ENCODE results near the gene PIK3R1.
"Not testable (repeated sequence)": the region's sequence is repeated elsewhere in the genome, so short reads cannot be mapped to it uniquely, and the experiment has no call there.

PIK3R1 gene

DNA sequence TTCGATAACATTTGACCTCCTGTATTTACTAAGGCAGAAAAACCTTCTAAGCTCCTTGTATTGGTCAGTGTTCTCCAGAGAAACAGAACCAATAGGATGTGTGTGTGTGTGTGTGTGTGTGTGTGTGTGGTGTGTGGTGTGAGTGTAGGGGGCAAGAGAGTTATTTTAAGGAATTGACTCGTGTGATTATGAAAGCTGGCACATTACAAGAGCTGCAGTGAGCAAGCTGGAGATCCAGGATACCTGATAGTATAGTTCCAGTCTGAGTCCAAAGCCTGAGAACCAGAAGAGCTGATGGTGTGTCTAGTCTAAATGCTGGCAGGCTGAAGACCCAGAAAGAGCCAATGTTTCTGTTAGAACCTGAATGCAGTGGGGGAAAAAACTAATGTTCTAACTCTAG is 21.2 kb upstream of the PIK3R1 start:
- DNase-seq: no peak

DNA sequence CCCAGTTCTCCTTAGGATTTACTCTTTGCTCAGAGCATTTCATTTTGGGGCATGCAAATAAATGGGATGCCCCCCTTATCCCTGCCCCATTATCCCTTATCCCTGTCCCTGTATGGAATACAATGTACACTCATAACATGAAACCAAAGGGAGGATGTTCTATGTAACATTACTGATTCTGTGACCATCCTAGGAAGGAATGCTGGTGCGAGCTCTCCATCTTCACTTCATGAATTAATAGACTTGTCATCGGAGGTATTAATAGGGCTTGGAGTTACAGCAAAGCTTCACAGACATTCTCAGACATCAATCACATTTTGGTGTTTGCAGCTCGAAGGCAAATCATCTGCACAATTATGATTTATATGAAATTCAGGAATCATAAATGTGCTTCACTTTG is 20.4 kb upstream of the PIK3R1 start:
- DNase-seq: no peak

DNA sequence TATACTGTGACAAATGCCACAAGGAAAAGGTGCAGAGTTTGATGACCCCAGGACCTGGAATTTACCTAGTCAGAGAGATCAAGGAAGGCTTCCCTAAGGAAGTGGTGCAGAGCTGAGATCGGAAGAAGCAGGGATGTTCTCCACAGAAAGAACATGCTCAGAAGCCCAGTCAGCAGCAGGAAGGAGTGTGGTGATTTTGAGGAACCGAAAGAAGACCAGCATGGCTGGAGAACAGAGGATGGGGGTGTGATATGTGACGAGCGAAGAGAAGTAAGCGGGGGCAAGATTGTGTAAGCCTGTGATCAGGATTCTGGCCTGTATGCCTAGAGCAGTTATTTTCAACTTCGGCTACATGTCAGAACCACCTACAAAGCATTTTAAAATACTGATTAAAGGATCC is 18.7 kb upstream of the PIK3R1 start:
- DNase-seq: peak in 1 of 2 donors; percentile 23

DNA sequence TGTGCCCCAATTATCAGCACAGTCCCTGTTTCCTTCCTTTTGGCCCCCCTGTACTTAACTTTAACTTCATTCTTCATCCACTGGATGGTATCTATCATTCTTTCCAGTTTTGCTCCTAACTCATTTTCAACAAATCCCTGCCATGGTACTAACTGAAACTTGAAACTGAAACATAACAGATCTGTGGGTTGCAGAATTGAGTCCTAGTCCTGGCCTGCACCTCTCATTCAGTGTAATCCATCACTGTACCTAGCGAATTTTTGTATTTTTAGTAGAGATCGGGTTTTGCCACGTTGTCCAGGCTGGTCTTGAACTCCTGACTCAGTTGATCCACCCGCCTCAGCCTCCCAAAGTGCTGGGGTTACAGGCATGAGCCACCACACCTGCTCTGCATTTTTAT is 15.3 kb upstream of the PIK3R1 start:
- DNase-seq: no peak

DNA sequence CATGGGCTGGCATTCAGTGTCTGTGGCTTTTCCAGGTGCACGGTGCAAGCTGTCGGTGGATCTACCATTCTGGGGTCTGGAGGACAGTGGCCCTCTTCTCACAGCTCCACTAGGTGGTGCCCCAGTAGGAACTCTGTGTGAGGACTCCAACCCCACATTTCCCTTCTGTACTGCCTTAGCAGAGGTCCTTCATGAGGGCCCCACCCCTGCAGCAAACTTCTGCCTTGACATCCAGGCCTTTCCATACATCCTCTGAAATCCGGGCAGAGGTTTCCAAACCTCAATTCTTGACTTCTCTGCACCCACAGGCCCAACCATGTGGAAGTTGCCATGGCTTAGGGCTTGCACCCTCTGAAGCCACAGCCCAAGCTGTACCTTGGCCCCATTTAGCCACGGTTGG is 4.9 kb upstream of the PIK3R1 start:
- DNase-seq: not testable (repeated sequence)

DNA sequence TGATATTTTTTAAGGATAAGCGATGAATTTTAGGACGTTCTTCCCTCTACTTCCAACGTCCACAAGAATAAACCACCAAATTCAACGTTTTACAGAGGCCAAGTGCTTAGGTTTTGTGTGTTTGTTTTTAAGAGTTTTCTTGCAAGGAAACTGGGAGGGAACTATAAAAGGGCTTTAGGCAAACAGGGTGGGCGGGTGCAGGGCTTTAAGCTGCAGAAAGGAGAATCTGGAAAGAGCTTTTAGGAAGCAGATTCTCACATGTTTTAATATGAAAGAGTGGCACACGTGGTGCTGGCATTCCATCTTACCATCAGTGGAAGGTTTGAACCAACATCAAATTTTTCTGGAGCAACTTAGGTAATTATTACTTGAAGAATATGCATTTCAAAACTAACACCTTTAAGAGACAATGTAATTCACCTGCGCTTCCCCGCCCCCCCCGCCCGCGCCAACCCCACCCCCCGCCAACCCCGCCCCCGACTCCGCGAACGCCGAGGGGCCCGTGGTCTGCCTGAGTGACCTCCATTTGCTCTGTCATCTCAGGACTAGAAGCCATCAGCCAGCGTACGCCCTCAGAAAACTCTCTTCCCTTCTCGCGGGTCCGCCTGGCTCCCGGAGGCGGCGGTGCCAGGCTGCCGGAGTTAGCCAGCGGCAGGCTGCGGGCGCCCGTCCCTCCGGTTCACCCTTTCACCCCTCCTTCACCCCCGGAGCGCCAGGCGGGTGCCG is 911 bp upstream of the PIK3R1 start:
- DNase-seq: peak in 1 of 2 donors; percentile 54

DNA sequence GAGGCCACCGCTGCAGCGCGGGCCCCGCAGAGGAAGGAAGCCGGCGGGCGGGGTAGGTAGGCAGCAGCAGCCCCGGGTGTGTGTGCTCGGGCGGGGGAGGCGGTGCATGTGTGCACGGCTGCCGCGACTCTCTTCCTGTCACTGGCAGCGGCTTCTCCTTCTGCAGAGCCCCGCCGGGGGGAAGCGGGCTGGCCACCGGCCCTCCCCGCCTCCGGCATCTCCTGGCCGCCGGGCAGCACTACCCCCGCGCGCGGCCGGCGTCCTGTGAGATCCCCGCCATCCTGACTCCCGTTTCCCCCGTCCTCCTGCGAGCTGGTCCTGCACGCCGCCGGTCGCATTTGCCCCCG is 315 bp downstream of the PIK3R1 start:
- DNase-seq: peak in 1 of 2 donors; percentile 87

DNA sequence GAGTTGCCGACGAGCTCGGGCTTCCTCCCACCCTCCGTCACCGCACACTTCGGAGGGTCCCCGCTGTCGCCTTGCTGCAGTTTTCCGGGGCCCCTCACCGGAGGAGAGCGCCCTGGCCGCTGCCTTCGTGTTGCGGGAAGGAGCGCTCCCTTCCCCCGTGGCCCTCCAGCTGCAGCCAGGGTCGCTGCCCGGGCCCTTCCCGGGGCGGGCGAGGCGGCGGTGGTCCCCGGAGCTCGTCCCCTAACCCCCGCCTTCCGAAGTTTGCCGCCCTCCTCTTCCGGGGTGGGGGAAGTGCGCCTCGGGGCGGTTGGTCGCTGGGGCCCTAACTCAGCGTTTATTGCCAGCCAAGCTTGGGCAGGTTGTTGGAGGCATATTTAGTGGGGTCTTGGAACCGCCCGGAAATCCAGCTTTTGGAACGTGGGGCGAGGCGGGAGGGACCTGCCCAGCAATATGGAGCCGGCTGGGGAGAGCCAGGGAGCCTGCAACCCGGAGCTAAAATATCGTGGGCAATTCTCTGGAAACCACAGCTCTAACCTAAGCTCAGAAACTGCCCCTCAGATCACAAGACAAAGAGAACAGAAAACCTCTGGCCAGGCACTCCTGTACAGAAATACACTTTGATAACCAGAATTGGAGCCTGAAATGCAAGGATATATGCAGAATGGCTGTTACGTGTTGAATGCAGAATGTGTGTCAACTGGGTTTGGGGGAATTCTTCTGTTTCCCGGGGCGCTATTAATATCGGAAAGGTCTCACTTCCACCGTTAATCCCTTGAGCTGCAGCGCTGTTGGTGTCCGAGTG is 890 bp downstream of the PIK3R1 start:
- peak in 1 of 2 donors; percentile 47 for DNase-seq

DNA sequence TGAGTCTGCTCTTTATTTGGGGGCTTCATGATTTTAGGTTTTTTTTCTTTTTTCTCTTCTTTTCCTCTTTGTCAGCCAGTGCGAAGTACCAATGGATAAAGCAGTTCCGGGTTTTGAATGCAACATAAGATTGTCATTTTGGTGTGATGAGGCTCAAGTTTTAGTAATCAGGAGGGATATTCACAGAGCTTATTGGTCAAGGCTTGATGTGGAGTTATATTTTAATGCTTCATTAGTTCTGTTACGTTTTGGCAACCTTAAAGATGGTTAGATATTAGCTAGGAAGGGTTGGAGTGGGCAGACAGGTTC is 1.4 kb downstream of the PIK3R1 start:
- DNase-seq: no peak

DNA sequence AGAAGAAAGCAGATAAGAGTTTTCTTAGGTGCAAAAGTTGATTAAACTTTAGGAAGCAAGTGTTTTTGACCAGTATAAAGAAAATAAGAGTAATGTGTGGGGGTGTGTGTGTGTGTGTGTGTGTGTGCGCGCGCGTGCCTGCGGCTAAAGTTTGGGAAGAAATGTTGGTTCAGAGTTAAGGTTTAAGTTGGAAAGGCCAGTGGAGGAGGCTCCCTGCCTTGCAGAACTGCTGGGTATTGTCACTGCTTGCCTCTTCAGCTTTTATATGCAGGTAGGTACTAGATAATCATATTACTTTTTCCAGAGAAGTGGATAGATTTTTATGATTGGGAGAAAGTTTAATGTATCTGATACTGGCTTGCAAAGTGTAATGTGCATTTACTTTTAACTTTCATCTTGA is 2.0 kb downstream of the PIK3R1 start:
- no peak for DNase-seq

DNA sequence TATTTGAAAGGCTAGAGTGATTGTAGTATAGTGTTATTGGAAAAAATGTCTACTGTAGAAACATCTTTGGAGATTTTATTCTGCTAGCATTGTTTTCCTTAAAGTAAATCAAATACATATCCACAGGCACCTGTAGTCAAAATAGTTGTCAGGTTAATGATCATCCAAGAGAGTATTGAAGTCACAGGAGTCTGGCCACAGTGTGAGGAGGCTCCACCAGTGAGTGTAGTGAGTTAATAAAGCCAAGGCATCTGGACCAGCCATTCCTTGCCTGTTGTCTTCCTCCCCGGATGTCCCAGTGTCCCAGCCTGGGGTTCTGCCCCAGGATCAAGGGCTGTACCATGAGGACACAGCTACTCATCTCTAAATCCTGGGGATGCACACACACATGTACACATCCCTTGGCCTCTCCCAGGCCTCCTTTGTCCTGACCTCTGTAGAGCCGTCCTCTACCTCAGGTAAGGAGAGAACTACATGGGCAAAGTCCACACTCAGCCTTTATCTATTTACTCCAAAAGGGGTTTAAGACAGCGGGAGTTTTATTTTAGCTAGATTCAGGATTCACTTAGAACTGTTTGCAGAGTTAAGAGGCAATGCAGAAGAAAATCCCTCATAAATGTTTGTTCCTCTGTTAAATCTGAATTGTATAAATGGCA is 3.7 kb downstream of the PIK3R1 start:
- DNase-seq: no peak

DNA sequence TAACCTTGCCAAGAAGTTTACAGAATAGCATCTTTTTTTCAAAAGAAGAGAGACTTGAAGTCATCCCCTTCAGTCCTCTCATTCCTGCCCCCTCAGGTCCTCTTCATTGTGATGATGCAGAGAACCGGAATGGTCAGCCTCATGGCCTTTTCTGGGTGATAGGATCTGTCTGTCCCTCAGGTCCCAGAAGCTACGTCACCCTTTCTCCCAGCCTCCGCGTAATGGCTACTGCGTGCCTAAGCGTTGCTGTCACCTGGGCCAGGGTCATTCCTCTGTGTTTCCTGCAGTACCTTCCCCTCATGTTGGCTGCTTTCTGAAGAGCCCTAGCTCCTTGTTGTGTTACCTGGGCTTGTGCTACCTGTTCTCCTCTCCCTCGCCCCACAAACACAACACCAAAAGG is 4.7 kb downstream of the PIK3R1 start:
- DNase-seq: no peak

DNA sequence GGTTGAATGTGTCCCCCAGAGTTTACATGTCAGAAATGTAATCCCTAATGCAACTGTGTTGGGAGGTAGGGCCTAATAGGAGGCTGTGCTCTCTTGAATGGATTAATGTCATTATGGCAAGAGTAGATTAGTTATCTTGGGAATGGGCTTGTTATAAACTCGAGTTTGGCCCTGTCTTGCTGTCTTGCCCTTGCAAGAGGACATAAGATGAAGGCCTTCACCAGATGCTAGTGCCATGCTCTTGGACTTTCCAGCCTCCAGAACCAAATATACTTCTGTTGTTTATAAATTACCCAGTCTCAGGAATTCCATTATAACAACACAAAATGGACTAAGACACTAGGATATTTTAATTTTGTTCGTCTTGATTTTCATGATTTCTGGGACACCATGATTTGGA is 5.4 kb downstream of the PIK3R1 start:
- DNase-seq: no peak

DNA sequence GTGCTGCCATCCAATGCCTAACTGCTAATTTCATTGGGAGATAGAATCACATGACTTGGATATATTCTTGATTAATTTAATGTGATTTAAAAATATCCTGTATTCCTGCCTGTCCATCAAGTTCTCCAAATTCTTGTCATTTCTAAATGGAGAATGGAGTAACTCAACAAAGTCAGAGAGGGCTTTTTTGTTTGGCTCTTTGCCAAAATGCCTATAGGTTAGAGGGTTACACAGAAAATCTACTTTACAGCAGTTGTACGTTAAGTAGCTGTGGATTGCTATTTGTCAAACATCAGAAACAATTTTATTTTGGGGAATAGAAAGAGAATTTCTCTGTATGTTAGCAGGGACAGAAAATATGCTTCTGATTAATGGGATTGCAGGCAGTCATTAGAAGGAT is 5.9 kb downstream of the PIK3R1 start:
- DNase-seq: no peak

DNA sequence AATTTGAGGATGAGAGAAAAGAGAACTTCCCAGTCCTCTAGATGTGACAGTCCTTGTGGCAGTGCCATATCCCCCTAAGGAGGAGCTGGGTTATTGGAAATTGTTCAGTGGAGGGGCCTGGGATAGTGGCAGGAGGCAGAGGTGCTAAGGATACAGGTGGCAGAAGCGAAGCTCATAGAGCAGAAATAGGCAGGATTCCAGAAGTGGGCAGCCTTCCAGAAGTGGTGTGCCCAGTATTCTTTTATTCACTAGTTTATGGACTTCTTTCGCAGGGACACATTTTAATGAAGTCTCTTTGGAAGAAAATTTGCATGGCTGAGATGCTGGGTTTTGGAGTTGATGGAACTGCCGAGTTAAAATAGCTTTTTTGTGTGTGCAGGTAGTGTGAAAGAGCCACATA is 6.8 kb downstream of the PIK3R1 start:
- no peak for DNase-seq

DNA sequence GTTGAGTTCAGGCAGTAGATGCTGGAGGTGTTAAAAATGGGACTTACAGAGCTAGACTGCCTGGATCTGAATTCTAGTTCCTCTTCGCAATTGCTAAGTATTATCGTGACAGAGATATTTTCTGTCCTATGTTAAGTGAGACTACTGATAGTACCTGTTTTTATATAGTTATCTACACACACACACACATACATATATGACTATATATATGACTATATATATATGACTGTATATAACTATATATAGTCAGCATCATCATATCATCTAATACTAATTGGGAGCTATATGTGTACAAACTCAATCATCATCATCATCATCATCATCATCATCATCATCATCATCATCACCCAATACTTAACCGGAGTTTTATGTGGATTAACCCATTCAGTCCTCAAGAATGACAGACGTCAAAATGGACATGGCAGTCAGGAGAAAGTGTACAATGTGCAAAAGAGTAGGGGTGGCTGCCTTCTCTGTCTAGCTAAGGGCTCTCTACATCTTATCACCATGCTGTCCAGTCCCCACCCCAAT is 7.3 kb downstream of the PIK3R1 start:
- DNase-seq: no peak

DNA sequence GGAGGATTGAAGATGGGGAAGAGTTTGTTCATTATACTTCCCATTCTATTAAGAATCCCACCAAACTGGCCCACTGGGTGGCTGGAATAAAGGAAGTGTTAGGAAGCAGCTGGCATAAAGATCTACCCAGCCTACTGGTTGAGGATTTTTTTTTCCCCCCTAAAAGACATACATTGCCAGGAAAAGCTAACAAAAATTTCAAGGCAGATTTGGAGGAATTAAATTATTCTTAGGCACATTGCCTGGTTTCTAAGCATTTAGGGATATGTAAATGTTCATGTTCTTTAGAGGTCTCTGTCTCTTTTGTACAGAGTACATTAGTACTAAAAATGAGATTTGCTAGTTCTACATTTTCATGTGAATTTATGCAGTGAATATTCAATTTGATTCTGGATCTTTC is 8.3 kb downstream of the PIK3R1 start:
- DNase-seq: no peak

DNA sequence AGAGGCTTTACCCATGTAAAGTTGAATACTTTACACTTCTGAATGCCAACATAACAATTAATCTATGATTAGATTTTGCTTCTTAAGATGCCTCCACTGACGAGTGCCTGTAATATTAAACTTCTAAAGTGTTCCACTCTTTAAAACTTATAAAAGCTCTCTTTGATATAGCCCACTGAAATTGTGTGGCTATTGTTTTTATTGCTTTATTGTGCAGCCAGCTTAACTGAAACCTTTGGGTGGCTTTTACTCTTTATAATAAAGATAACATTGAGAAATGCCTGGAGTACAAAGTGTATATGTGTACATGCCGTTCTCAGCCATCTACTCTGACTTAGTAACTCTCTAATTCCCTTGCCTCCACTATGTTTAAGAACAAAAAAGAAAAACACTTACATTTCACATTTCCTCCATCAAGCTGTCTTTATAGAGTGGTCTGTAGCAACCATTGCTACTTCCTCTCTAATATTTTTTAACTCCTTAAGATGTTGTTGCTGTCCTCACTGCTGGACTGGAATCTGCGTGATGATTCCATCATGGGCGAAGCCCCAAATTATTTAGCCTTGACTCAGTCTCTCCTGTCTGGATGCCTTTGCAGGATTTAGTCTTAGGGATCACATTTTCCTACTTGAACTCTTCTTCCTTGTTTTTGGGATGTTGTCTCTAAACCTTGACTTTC is 9.1 kb downstream of the PIK3R1 start:
- no peak for DNase-seq

DNA sequence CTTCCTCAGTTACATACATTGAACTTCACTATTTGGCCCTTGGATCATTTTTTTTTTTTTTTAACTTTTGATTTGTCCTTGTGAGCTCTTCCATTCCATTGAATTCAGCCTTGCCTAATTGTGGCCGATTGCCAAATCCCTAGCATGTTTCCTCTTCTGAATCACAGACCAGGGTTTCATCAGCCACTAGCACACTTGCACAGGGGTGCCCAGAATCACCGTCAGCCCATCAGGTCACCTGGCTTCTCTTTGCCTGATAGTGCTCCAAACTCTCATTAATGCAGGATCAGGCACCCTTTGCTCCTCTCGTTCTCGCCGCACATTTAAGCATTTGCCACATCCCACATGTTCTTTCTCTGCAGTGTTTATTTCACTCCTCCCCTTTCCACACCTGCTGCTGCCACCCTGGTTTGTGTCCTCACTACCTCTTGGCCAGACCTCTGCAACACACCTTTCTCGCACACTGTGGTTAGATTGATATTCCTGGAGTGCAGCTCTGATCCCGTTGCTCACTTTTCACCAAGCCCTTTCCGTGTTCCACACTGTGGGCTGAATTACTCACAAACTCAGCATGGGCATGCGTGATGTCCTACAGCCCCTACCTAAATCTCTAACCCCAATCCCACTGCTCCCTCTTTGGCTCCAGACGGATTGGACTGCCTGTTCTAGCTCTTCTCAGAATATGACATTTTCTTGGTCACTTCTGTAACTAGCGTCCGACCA is 9.8 kb downstream of the PIK3R1 start:
- DNase-seq: no peak

DNA sequence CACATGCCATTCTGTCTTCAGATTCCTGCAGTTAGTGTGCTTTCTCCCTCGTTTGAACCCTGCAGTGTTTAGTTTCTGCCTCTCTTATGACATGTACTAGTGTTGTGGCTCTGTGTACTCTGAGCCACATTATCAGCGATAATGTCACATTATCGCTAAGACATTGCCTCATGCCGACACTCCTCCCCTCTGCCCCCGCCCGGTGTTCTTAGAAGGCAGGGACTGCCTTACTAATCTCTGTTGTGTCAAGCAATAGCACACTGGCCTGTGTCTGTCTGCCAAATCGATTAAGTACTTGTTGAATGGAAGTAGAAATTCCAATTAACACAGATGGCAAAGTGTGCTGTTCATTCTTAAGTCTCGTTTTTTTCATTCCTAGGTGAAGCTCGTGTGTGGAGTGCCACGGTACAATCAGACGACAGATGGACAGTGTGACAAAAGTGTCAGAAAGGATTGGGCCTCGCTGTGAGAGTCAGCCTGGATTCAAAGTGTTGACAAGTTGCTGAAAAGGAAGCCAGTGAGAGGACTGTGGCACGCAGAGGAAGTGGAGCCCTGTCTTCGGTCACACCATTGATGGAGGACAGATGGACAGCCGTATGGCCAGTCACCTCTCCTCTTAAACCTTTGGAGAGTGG is 10.5 kb downstream of the PIK3R1 start:
- no peak for DNase-seq

DNA sequence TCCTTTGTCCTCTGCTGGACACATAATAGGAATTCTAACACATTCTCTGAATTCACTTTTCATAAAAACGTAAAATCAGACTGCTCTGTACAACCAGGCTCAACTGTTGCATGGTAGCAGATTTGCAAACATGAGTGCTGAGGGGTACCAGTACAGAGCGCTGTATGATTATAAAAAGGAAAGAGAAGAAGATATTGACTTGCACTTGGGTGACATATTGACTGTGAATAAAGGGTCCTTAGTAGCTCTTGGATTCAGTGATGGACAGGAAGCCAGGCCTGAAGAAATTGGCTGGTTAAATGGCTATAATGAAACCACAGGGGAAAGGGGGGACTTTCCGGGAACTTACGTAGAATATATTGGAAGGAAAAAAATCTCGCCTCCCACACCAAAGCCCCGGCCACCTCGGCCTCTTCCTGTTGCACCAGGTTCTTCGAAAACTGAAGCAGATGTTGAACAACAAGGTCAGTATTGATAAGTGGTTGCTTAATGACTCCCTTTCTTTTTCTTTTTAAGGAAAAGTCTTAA is 11.1 kb downstream of the PIK3R1 start:
- DNase-seq: no peak
